Measurements from ENCODE around the gene NELFB. TPM values are rescaled to one million over a fixed set of nuclear protein-coding genes. Genes with fewer than 3 reads are reported as not detected.
A peak's percentile ranks its signal among the peaks of the same experiment; 100 is the strongest.

NELFB gene
- polyA plus RNA-seq, 1 donor (not counting 4 experiments of a cell fraction or from before 2014, with no cell fraction given): 25.1 TPM

- H3K27me3 ChIP-seq (ENCODE audit: control insufficient read depth, extremely low read depth, insufficient read depth, low read length): peaks cover 15% of the 10 kb centered on the region
- H2AFZ ChIP-seq (ENCODE audit: control insufficient read depth, low read length): no peak overlapping the region
- dilution Hi-C loops (cut with MboI; ENCODE audit: extremely low pct_ligation_motif_present, low sequenced_read_pairs): no loop called here
- H3K4me2 ChIP-seq (ENCODE audit: control insufficient read depth, extremely low read depth, insufficient read depth, low read depth, low read length): no peak overlapping the region
- H3K27ac ChIP-seq (ENCODE audit: control insufficient read depth, insufficient read depth, low read length): no peak overlapping the region
- TF ChIP-seq, protein P1, sequence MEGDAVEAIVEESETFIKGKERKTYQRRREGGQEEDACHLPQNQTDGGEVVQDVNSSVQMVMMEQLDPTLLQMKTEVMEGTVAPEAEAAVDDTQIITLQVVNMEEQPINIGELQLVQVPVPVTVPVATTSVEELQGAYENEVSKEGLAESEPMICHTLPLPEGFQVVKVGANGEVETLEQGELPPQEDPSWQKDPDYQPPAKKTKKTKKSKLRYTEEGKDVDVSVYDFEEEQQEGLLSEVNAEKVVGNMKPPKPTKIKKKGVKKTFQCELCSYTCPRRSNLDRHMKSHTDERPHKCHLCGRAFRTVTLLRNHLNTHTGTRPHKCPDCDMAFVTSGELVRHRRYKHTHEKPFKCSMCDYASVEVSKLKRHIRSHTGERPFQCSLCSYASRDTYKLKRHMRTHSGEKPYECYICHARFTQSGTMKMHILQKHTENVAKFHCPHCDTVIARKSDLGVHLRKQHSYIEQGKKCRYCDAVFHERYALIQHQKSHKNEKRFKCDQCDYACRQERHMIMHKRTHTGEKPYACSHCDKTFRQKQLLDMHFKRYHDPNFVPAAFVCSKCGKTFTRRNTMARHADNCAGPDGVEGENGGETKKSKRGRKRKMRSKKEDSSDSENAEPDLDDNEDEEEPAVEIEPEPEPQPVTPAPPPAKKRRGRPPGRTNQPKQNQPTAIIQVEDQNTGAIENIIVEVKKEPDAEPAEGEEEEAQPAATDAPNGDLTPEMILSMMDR (optimal IDR thresholded peaks at IDR 0.05 in 1 of 3, IDR thresholded peaks at IDR 0.05 in 1 of 3, conservative IDR thresholded peaks at IDR 0.05 in 1 of 3; ENCODE audit: extremely low read depth in 1 of 3, insufficient read depth in 2 of 3, low read length in 3 of 3): no peak
- peak; percentile 8 for TF ChIP-seq EZH2 (IDR thresholded peaks at IDR 0.05; ENCODE audit: low read length)
- H3K9me1 ChIP-seq (ENCODE audit: control insufficient read depth, extremely low read depth, insufficient read depth, low read length): no peaks in the 10 kb centered on the region
- FAIRE-seq (no peak), DNase-seq (ENCODE audit: low read depth, low spot score) (no peak)
- H3K36me3 ChIP-seq (ENCODE audit: control insufficient read depth in 2 of 2, extremely low read depth in 1 of 2, insufficient read depth in 2 of 2, low read length in 2 of 2): no peaks in the 10 kb centered on the region
- no peaks in the 10 kb centered on the region for H3K9me3 ChIP-seq (ENCODE audit: control insufficient read depth, low read depth, low read length)
- no peak overlapping the region for H3K4me3 ChIP-seq (ENCODE audit: control insufficient read depth in 2 of 3, extremely low read depth in 1 of 3, insufficient read depth in 2 of 3, low read depth in 1 of 3, low read length in 3 of 3)
- peaks cover 2% of the 10 kb centered on the region for H3K4me1 ChIP-seq (ENCODE audit: control insufficient read depth, extremely low read depth, insufficient read depth, low read length)
- no peaks in the 10 kb centered on the region for H3K79me2 ChIP-seq (ENCODE audit: control insufficient read depth, insufficient read depth, low read length)
- H4K20me1 ChIP-seq (ENCODE audit: control insufficient read depth, extremely low read depth, insufficient read depth, low read length): no peaks in the 10 kb centered on the region
- H3K9ac ChIP-seq (ENCODE audit: control insufficient read depth, extremely low read depth, insufficient read depth, low read length): no peak overlapping the region
Observed at GRCh38 chr9:137232510-137232909, 22.6 kb upstream of the NELFB start.

GRCh38 chr9:137233143-137233980, 21.8 kb upstream of the NELFB start:
- H3K4me1 ChIP-seq (ENCODE audit: control insufficient read depth, extremely low read depth, insufficient read depth, low read length): no peaks in the 10 kb centered on the region
- H3K9me1 ChIP-seq (ENCODE audit: control insufficient read depth, extremely low read depth, insufficient read depth, low read length): no peaks in the 10 kb centered on the region
- H3K36me3 ChIP-seq (ENCODE audit: control insufficient read depth in 2 of 2, extremely low read depth in 1 of 2, insufficient read depth in 2 of 2, low read length in 2 of 2): peaks cover 0 to 2% of the 10 kb centered on the region in 2 experiments
- dilution Hi-C loops (cut with MboI; ENCODE audit: extremely low pct_ligation_motif_present, low sequenced_read_pairs): no loop called here
- no peak overlapping the region for H3K27ac ChIP-seq (ENCODE audit: control insufficient read depth, insufficient read depth, low read length)
- H3K9ac ChIP-seq (ENCODE audit: control insufficient read depth, extremely low read depth, insufficient read depth, low read length): no peak overlapping the region
- no peaks in the 10 kb centered on the region for H3K9me3 ChIP-seq (ENCODE audit: control insufficient read depth, low read depth, low read length)
- no peak overlapping the region for H3K4me3 ChIP-seq (ENCODE audit: control insufficient read depth in 2 of 3, extremely low read depth in 1 of 3, insufficient read depth in 2 of 3, low read depth in 1 of 3, low read length in 3 of 3)
- TF ChIP-seq, protein P1 (optimal IDR thresholded peaks at IDR 0.05 in 1 of 3, IDR thresholded peaks at IDR 0.05 in 1 of 3, conservative IDR thresholded peaks at IDR 0.05 in 1 of 3; ENCODE audit: extremely low read depth in 1 of 3, insufficient read depth in 2 of 3, low read length in 3 of 3): peak in 1 of 3 experiments; percentile 17
- TF ChIP-seq EZH2 (IDR thresholded peaks at IDR 0.05; ENCODE audit: low read length): no peak
- FAIRE-seq: no peak
- H3K79me2 ChIP-seq (ENCODE audit: control insufficient read depth, insufficient read depth, low read length): no peaks in the 10 kb centered on the region
- peaks cover 15% of the 10 kb centered on the region for H3K27me3 ChIP-seq (ENCODE audit: control insufficient read depth, extremely low read depth, insufficient read depth, low read length)
- H2AFZ ChIP-seq (ENCODE audit: control insufficient read depth, low read length): no peak overlapping the region
- no peaks in the 10 kb centered on the region for H4K20me1 ChIP-seq (ENCODE audit: control insufficient read depth, extremely low read depth, insufficient read depth, low read length)
- no peak overlapping the region for H3K4me2 ChIP-seq (ENCODE audit: control insufficient read depth, extremely low read depth, insufficient read depth, low read depth, low read length)
- DNase-seq (ENCODE audit: low read depth, low spot score): no peak
